Measurements from ENCODE around the gene VWA3A.
A peak's percentile ranks its signal among the peaks of the same experiment; 100 is the strongest.
"Not testable (repeated sequence)": the region's sequence is repeated elsewhere in the genome, so short reads cannot be mapped to it uniquely, and the experiment has no call there.

VWA3A gene

DNA sequence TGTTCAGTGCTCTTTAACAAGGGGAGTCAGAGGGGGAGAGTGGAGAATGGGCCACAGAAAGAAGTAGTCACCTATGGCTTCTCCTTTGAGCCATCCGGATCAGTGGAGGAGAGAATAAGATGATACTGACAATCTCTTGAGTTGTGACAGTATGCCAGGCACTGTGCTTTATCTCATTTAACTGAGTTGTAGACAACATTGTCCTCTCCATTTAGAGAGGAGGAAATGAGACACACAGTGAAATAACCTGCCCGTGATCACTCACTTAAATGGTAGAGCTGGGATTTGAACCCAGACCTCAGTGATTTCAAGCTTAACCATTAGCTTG lies 95.9 kb downstream of the VWA3A start:
- no peak for DNase-seq

DNA sequence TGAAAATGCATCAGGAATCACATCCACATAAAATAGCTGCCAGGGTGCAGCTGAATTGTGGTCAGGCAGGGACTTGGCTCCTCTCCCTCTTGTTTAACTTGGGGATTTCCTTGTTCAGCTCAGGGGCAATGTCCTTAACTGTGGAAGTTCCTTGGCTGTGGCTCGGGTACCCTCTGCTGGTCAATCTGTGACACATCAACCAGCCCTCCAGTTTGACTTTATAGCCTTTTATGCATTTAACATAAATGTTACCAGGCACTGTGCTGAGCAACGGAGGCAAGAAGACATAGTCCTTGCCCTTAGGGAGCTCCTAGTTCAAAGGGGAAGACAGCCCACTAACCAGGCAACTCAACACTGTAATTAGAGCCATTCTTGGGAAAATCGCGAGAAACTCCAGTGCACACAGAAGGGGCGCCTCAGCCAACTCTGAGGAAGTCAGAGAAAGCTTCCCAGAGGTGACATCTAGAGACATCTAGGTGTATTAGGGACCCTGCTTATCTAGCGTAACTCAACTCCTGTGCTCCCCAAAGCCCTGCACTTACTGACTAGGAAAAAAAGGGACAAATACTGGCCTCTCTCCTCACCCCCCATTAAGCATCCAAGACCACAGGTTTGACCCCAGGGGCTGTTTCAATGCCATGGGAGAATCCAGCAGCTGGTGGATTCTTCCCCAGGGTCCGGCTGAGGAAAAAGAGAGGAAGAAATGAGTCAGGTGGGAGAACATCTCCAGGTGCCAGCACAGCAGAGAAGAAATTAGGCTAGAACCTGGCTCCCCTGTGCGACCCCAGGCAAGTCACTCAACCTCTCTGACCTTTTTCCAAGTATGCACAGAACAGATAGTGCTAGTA lies 96.5 kb downstream of the VWA3A start:
- peak; percentile 9 for DNase-seq

DNA sequence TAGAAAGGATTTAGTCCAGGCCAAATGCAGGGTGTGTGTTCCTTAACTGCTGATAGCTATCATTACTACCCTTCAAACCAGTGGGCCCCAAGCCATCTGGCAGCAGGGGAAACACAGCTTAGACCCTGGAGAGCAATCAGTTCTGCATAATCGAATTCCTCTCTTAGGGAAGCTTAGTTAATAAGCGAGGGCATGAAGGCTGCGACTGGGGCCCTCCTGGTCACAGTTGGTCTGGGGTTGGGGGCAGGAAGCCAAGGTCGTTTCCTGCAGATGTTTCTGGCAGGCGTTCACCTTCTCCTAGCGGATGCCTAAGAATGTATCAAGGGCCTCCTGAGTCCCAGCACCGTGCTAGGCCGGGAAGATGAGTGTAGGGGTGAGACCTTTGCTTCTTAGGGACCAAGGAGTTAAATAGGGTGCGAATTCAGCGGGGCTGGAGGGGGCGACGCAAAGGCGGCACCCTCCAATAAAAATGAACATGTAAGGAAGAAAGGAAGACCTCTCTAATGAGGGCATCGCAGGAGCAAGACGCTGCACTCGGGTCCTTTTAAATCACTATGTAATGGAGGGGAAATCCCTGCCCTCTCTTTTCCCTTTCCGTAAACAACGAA lies 97.2 kb downstream of the VWA3A start:
- DNase-seq, result no peak

DNA sequence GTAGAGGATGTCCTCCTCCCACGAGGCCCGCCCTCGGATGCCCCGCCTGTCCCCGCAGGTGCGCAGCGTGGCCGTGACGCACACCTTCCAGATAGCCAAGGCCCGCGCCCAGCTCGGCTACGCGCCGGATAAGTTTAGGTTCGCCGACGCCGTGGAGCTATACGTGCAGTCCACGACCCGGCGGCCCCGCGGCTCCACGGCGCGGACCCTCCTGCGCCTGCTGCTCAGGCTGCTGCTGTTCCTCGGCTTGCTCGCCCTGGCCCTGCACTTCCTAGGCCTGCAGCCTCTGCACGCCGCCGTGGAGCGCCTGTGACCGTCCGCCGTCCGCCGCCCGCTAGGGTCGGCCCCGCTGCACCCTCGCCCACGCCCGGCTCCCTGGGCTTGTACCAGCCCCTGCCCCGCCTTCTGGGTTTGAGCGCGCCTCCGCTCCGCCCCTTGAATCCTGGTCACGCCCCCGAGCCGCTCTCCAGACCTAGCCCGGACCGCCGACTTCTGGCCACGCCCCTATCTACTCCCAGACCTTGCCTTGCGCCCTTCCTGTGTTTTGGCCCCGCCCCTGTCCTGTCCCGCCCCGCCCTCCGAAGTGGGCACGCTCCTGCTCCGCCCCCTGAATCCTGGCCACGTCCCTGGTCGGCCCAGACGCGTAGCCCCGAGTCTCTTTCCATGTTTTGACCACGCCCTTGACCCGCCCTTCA lies 97.9 kb downstream of the VWA3A start:
- peak; percentile 93 for DNase-seq

DNA sequence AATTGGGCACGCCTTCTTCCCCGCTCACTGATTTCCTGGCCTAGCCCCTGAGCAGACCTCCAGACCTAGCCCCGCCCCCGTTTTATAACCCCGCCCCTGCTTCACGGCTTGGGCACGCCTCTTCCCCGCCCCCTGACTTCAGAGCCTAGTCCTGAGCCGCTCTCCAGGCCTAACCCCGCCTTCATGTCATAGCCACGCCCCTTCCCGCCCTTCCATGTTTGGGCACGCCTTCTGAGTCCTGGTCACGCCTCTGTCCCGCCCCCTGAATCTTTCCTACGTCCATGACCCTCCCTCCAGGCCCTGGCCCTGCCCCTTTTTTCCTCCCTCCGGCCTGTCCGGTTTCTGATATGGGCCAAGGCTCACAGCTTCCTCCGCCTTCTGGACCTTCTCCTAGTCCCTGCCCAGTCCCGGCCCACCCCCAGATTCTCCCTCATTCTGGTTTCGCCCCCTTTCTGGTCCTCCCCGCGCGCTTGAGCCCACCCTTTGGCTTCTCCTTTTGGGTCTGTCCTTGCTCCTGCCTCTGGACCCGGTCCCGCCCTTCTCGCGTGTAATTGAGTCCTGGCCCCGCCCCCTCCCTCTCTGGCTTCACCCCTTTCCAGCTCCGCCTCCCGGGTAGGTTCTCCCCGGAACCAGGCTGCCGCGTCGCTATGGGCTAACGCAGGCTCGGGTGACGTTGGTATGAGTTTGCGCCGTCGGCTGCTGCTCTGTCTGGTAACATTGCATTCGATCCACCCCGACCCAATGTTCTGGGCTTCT lies 98.6 kb downstream of the VWA3A start:
- peak; percentile 93 for DNase-seq

DNA sequence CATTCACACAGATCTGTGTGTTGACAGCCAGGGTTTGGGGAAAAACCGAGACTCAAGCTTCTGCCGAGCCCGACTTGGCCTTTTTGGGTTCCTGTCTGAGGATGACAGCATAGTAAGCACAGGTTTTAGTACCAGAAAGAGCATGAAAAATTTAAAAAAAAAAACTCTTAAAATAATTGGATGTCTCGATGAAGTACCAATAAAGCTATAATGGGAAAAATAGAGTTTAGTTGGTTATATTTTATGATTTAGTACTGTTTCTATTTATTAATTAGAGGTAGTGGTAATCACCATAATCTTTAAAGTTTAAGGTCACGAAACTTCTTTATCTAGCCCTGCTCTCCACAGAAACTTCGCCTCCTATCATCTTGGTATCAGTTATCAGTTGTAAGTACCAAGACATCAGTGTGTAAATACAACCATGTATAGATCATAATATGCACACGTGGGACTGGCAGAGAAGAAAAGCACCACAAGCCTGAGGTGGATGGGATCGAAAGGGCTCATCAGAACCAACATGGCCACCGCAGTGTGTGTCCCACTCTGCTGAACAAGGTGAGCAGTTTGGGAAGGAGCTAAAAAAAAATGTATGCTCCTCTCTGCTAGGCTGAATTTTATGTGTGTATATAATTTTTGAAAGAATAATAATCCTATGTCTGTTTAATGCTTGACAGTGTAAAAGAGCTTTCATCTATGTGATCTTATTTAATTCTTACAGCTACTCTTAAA lies 99.4 kb downstream of the VWA3A start:
- no peak for DNase-seq

DNA sequence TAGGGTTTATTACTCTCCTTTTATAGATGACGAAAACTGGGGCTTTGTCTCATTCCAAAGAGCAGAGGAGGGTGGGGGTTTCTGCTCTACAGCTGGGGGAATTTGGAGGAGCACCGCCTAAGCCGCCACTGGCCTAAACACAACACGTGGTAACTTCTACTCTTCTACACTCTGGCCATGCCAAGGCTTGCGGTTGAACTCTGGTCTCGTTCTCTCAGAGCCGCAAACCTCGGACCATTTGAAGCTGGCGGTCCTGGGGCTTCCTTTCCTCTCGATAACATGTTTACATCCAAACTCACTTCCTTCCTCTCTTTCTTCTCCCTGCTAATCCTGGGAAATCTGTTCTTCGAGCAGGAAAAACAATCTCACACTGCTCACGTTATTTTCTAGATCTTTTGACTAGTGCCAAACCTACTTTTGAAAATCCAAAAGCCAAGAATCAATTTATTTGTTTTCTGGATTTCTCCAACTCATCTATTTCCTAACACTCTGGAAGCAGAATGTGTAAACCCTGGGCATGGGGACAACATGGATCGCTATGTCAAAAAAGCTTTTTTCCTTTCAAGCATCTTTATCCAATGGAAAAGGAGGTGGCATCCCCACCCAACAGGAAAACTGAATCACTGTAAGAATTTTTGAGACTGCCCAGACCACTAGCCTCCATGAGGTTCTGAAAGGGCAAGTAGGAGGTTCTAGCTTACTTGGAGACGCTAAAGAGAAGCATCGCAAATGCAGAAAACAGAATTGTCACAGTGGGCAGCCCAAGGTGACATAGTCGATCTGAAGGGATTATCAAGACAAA lies 100.1 kb downstream of the VWA3A start:
- no peak for DNase-seq

DNA sequence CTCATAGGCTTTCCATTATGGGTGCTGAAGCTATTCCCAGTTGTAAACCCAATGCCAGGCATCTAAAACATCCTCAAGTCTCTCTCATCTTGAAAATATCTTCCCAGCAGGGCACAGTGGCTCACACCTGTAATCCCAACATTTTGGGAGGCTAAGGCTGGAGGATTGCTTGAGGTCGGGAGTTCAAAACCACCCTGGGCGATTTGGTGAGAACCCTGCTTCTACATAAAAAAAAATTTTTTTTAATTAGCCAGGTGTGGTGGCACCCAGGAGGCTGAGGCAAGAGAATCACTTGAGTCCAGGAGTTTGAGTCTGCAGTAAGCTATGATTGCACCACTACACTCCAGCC lies 100.7 kb downstream of the VWA3A start:
- no peak for DNase-seq

DNA sequence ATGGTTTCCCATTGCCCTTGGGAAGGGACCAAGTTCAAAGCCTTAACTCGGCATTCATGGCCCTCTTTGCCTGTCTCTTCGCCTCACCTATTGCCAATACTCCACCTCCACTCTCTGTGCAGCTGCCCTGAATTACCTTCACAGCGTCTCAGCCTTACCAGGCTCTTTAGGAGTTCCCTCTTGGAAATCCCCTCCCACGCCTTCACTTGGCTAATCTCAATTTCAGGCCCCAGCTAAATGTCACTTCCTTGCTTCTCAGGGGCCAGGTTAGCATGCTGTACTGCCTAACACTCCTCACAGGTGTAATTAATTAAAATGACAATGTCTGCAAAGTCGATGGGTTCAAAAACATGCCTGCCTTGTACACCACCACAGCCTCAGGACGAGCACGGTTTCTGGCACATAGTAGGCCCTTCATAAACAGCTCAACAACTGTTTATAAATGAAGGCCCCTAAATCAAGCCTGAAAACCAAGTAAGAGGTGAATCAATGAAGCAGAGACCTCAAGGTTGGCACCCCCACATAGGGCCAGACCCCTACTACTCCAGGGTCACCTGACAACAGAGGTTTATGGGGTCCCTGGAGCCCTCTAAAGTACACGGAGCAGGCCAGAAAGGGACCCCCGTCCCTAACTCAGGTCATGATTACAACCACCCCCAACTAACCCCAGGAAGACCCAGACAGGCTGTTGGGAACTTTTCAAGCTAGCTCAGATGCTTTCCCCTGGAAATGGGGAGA lies 102.5 kb downstream of the VWA3A start:
- no peak for DNase-seq

DNA sequence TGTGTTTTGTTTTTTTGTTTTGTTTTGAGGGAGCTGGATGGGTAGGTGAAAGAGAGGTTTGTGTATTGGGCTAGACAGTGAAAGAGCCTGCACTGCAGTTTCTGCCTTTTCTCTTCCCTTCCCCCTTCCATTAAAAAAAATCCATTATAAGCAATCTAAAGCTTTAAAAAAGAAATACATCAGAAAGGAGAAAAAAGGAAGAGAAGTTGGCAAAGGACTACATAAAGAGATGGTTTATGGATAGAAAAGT lies 103.0 kb downstream of the VWA3A start:
- no peak for DNase-seq

DNA sequence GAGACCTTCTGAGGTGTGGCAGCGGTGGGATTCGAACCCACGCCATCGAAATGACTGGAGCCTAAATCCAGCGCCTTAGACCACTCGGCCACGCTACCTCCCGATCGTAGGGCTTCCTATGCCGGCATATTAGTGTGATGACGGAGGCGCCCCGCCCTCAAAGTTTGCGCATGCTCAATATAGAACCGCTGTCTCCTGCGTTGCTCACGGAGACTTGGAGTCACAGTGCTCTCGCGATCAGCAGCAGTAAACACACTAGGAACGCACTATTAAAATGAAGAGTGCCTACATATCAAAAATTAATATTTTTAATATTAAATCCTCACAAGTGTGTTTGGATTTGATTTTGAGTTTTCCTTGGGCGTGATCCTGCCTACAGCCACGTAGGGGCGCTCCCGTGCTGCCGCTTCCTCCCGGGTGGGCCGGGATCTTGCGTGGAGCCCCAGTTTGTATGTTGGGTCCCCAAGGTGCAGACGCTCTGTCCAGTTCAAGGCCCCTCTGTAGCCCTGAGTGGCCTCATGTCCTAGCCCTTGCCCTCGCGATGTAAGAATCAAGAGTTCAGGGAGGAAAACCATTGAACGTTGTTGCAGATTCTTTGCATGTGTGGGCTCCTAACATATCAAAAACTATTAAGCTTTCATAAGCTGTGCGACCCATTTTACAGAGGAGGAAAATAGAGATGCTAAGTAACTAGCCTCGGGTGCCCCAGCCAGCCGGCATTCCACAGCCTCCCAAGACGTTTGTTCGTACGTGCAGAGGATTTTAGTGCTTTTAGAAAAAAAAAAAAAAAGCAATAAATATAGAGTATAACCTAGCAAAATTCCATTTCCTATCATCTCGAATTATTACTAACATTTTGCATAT lies 103.6 kb downstream of the VWA3A start:
- DNase-seq, result peak; percentile 72

DNA sequence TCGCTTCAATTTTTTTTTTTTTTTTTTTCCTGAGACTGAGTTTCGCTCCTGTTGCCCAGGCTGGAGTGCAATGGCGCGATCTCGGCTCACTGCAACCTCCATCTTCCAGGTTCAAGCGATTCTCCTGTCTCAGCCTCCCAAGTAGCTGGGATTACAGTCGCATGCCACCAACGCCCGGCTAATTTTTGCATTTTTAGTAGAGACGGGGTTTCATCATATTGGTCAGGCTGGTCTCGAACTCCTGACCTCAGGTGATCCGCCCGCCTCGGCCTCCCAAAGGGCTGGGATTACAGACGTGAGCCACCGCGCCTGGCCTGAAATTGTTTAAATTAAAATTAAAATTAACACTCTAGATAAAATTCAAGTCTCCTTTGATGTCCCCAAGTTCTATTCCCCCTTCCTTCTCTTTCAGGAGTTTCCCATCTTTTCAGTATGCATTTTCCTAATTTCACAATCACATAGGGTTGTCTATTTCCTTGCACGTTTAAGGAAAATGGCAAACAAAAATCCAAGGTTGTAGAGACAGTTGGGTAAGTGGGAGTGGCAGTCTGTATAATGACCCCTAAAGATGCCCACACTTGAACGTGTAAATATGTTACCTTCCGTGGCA lies 104.3 kb downstream of the VWA3A start:
- DNase-seq, result not testable (repeated sequence)

DNA sequence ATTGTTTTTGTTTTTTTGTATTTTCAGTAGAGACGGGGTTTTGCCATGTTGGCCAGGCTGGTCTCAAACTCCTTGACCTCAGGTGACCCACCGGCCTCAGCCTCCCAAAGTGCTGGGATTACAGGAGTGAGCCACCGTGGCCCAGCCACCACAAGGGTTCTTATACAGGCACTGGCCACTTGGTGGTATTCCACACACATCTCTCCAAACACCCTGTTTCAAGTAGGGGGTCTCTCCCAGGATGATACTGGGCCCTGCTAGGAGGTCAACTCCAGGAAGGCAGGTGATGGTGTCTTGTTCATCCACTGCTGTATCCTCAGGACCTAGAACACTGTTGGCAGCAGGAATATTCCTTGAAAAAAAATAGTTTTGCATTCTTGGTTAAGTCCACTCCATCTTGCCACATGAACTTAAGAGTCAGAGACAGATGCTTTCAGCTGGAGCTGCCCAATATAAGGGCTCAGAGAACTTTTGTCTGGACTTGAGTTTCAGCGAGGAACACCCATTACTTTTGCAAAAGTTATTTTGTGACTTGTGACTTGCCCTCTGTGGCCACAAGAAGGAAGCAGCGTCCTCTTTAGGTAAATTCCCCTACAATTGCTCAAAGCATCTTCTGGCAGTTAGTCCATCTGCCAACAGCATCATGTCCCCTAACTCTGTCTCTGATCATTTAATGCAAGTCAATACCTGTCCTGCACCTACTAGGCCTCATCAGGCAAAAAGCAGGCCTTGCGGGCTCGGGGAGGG lies 106.4 kb downstream of the VWA3A start:
- no peak for DNase-seq

DNA sequence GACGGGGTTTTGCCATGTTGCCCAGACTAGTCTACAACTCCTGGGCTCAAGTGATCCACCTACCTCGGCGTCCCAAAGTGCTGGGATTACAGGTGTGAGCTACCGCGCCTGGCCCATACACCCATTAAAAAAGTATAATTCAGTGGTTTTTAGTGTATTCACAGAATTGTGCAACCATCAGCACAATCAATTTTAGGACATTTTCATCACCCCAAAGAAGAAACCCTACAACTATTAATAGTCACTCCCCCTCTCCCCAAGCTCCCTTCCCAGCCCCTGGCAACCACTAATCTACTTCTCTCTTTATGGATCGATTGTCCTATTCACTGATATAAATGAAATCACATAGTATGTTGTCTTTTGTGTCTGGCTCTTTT lies 109.9 kb downstream of the VWA3A start:
- DNase-seq, result no peak

DNA sequence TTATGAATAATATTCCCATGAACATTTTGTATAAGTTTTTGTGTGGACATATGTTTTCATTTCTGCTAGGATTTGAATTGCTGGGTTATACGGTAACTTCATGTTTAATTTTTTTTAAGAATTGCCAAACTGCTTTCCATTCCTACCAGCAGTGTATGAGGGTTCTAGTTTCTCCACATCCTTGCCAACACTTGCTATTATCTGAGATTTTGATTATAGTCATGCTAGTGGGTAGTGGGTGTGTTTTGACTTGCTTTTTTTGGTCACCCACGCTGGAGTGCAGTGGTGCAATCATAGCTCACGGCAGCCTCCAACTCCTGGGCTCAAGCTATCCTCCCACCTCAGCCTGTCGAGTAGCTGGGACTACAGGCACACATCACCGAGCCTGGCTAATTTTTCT lies 110.8 kb downstream of the VWA3A start:
- DNase-seq, result no peak

DNA sequence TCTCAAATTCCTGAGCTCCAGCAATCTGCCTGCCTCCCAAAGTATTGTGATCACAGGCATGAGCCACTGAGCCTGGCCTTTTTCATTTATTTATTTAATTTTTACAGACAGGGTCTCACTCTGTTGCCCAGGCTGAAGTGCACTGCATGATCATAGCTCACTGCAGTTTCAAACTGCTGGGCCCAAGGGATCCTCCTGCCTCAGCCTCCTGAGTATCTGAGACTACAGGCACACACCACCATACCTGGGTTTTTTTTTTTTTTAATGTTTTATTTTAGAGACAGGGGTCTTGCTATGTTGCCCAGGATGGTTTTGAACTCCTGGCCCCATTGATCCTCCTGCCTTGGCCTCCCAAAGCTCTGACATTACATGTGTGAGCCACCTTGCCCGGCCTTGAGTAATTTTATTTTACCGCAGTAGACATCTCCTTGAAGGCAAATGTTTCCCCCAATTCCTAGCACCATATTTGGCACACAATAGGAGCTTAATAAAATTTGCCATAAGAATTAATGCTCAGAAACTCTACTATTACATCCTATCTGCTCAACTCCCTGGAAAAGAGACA lies 111.8 kb downstream of the VWA3A start:
- no peak for DNase-seq

DNA sequence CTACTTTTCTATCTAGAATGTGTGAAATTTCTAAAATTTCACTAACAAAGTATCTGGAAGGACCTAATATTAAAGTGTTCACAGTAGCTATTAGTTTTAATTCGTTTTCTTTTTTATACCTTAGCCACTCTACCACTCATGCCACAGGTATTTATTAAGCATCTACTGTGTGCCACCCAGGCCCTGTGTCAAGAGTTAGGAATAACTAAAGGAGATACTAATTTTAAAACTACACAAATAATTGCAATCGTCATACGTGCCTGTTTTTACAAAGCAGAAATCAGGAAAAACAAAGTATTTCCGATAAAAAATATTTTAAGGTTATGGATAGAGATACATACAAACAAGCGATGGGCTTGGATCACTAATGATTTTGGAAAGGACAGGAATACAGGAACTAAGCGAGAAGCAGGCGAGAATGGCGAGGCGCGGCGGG lies 113.3 kb downstream of the VWA3A start:
- no peak for DNase-seq

DNA sequence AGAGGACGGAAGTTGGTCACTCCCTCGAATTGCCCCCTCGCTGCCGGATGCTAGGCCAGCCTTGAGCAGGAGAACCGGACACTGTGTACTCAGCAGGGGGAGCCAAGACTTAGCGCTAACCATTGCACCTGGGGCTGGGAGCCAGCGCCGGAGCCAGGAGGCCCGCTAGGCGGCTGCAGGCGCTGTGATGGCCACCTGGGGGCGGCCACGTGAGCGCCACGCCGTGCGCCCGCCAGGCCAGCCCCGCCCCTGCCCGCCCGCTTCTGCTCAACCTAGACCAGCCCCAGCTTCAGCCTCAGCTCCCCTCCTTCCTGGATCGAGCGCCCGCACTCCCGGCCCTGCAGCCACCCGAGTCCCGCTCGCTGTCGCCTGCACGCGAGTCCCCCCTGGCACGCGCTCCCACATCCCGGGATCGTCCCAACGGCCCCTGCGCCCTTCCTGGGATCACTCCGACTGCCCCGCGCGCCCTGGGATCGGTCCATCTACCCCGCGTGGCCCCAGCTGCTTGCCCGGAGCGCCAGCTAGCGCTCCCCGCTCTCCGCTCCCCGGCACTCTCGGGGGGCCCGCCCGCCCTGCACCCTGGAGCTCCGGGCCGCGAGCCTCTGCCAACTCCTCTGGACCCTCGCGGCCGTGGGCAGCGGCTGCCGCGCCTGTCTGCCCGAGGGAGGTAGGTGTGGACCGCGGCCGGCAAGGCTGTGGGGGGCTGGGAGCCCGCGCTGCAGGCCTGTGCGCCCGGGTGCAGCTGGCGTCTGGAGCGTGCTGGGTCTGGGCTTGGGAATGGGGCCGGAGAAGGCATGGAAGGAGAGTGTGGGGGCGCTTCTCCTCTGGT lies 113.9 kb downstream of the VWA3A start, which contains the start of gene EEF2K:
Gene EEF2K, plus strand, starts transcription at position 266 of the 829 bp plus-strand sequence. CDS start 19,452 bp downstream, outside the sequence.
- peak; percentile 31 for DNase-seq

All from NCI-H2081 treated with DMSO at 0.1 percent for 48 hours (cell line).